Panc1 (cell line): ENCODE results near the gene IRF2. TPM values are rescaled to one million over a fixed set of nuclear protein-coding genes. Genes with fewer than 3 reads are reported as not detected.

Experiments used
- ATAC-seq: fragments of 200-7000 bp; cut with Tn5 transposase; 2 replicates; pipeline ENCODE4 v1.9.1; 2020; ENCODE audit warnings: mild to moderate bottlenecking, moderate library complexity
- BruUV-seq: library from RNA; stranded (reverse); fragments of 400-500 nt; replicated peaks from 2 replicates; lab custom pipeline; 2021; lab: Mats Ljungman, UMichigan
- CTCF ChIA-PET: fragments of 300-600 bp; sonication (Branson Sonifier 250); formaldehyde crosslinking; loops from one replicate; lab custom pipeline; 2022; ENCODE audit warnings: antibody characterized with exemption; lab: Charles Lee
- POLR2A ChIA-PET: fragments of 300-600 bp; sonication (Branson Sonifier 250); formaldehyde crosslinking; loops from one replicate; lab custom pipeline; 2022; ENCODE audit warnings: antibody characterized with exemption; lab: Charles Lee
- DNase-seq: peaks from one replicate; pipeline ENCODE4 v3.0.0-alpha.2; 2010; ENCODE audit warnings: low read depth, low spot score
- H3K27ac ChIP-seq: 2 replicates; pipeline ENCODE4 v1.5.1; 2011; ENCODE audit warnings: mild to moderate bottlenecking, low read length, inconsistent platforms
- H3K27me3 ChIP-seq: fragments of 200-500 bp; sonication (Bioruptor generic); 2 replicates; pipeline ENCODE4 v1.6.0; 2014; ENCODE audit warnings: low read length, inconsistent platforms; ENCODE audit not compliant: control insufficient read depth, insufficient read depth
- H3K36me3 ChIP-seq: fragments of 200-500 bp; sonication (Bioruptor generic); 2 replicates; pipeline ENCODE4 v1.5.1; 2014; ENCODE audit warnings: inconsistent platforms, mild to moderate bottlenecking, low read length, moderate library complexity; ENCODE audit not compliant: control insufficient read depth, insufficient read depth
- H3K4me1 ChIP-seq: 2 replicates; pipeline ENCODE4 v1.5.1; 2011; ENCODE audit warnings: inconsistent platforms, mild to moderate bottlenecking, low read length, moderate library complexity; ENCODE audit not compliant: control insufficient read depth, insufficient read depth
- H3K4me3 ChIP-seq, 2 experiments: 2 replicates each; pipeline ENCODE4 v1.5.1; 2011 to 2012; ENCODE audit warnings: low read depth in 2 of 2, low read length in 2 of 2, mild to moderate bottlenecking in 2 of 2, inconsistent platforms in 1 of 2, moderate library complexity in 1 of 2
- H3K9me3 ChIP-seq: fragments of 200-500 bp; sonication (Bioruptor generic); 2 replicates; pipeline ENCODE4 v1.5.1; 2014; ENCODE audit warnings: low read depth, mild to moderate bottlenecking, inconsistent platforms, low read length, moderate library complexity; ENCODE audit not compliant: control insufficient read depth, insufficient read depth
- POLR2AphosphoS5 ChIP-seq: IDR thresholded peaks from 2 replicates; pipeline ENCODE4 v1.6.1; 2012; ENCODE audit warnings: mild to moderate bottlenecking, low read depth, low read length, moderate library complexity
- SIN3A ChIP-seq: IDR thresholded peaks from 2 replicates; pipeline ENCODE4 v1.6.1; 2012; ENCODE audit warnings: low read depth, mild to moderate bottlenecking, low read length, moderate library complexity, borderline replicate concordance; ENCODE audit not compliant: insufficient read depth
- TCF7L2 ChIP-seq: IDR thresholded peaks from 2 replicates; pipeline ENCODE4 v1.6.1; 2011; ENCODE audit warnings: mild to moderate bottlenecking, low read depth, low read length, inconsistent platforms
- in situ Hi-C: cut with HindIII; loops from 2 replicates; pipeline ENCODE4 v1.10.0; 2016; ENCODE audit warnings: low sequenced_read_pairs, low pct_unique_long_range_greater_than_20kb
- intact Hi-C: fragments of 100-400 bp; cut with micrococcal nuclease; formaldehyde crosslinking; loops from one replicate; pipeline ENCODE4 v1.10.0; 2022; ENCODE audit not compliant: unreplicated experiment
- total RNA-seq: library from RNA; stranded (reverse); gene quantifications from one replicate; pipeline ENCODE4 v1.2.1, GENCODE V29; 2021; ENCODE audit not compliant: unreplicated experiment
- TF ChIP-seq, protein P1 (sequence below): fragments of 450-650 bp; IDR thresholded peaks from 2 replicates; pipeline ENCODE4 v1.5.1; 2017; ENCODE audit warnings: mild to moderate bottlenecking
- TF ChIP-seq, protein P2 (sequence below), 2 experiments: IDR thresholded peaks; 2 replicates each; pipeline ENCODE4 v1.6.1; 2011 to 2012; ENCODE audit warnings: low read depth in 2 of 2, control low read depth in 1 of 2, low read length in 1 of 2, mild to moderate bottlenecking in 1 of 2, moderate library complexity in 1 of 2; ENCODE audit not compliant: insufficient read depth in 1 of 2

The IRF2 gene
- total RNA-seq, 1 experiment from 2014 or later, result 16.2 TPM

DNA sequence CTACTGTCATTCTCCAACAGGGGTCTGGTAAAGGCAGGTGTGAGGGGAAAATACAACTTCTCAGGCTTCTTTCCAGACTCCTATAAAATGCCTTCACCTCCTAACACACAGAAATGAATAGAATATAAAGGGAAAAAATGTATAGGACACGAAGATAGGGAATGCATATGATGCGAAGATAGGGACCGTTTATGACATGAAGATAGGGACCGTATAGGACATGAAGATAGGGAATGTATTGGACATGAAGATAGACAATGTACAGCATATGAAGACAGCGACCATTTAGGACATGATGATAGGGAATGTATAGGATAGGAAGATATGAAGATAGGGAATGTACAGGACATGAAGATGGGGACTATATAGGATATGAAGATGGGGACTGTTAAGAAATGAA lies 10.5 kb downstream of the IRF2 start:
- DNase-seq, result no peak
- no peak overlapping the region for H3K4me3 ChIP-seq
- H3K36me3 ChIP-seq, result no peaks in the 10 kb centered on the region
- in situ Hi-C loops (no loop called here), intact Hi-C loops (no loop called here)
- peaks cover 8% of the 10 kb centered on the region for H3K4me1 ChIP-seq
- no peak overlapping the region for H3K27ac ChIP-seq
- no TSS peak for BruUV-seq
- no peak for ATAC-seq
- POLR2A ChIA-PET, result no interaction called here
- TF ChIP-seq, protein P1, sequence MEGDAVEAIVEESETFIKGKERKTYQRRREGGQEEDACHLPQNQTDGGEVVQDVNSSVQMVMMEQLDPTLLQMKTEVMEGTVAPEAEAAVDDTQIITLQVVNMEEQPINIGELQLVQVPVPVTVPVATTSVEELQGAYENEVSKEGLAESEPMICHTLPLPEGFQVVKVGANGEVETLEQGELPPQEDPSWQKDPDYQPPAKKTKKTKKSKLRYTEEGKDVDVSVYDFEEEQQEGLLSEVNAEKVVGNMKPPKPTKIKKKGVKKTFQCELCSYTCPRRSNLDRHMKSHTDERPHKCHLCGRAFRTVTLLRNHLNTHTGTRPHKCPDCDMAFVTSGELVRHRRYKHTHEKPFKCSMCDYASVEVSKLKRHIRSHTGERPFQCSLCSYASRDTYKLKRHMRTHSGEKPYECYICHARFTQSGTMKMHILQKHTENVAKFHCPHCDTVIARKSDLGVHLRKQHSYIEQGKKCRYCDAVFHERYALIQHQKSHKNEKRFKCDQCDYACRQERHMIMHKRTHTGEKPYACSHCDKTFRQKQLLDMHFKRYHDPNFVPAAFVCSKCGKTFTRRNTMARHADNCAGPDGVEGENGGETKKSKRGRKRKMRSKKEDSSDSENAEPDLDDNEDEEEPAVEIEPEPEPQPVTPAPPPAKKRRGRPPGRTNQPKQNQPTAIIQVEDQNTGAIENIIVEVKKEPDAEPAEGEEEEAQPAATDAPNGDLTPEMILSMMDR, result no peak
- no peak for TF ChIP-seq SIN3A
- TF ChIP-seq, protein P2, sequence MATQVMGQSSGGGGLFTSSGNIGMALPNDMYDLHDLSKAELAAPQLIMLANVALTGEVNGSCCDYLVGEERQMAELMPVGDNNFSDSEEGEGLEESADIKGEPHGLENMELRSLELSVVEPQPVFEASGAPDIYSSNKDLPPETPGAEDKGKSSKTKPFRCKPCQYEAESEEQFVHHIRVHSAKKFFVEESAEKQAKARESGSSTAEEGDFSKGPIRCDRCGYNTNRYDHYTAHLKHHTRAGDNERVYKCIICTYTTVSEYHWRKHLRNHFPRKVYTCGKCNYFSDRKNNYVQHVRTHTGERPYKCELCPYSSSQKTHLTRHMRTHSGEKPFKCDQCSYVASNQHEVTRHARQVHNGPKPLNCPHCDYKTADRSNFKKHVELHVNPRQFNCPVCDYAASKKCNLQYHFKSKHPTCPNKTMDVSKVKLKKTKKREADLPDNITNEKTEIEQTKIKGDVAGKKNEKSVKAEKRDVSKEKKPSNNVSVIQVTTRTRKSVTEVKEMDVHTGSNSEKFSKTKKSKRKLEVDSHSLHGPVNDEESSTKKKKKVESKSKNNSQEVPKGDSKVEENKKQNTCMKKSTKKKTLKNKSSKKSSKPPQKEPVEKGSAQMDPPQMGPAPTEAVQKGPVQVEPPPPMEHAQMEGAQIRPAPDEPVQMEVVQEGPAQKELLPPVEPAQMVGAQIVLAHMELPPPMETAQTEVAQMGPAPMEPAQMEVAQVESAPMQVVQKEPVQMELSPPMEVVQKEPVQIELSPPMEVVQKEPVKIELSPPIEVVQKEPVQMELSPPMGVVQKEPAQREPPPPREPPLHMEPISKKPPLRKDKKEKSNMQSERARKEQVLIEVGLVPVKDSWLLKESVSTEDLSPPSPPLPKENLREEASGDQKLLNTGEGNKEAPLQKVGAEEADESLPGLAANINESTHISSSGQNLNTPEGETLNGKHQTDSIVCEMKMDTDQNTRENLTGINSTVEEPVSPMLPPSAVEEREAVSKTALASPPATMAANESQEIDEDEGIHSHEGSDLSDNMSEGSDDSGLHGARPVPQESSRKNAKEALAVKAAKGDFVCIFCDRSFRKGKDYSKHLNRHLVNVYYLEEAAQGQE (IDR thresholded peaks at IDR 0.05; ENCODE audit: insufficient read depth in 1 of 2, low read depth in 2 of 2, low read length in 1 of 2), result no peak
- TF ChIP-seq POLR2AphosphoS5, result no peak
- no peak for TF ChIP-seq TCF7L2
- CTCF ChIA-PET, result no interaction called here
- H3K9me3 ChIP-seq, result no peaks in the 10 kb centered on the region
- no peaks in the 10 kb centered on the region for H3K27me3 ChIP-seq

DNA sequence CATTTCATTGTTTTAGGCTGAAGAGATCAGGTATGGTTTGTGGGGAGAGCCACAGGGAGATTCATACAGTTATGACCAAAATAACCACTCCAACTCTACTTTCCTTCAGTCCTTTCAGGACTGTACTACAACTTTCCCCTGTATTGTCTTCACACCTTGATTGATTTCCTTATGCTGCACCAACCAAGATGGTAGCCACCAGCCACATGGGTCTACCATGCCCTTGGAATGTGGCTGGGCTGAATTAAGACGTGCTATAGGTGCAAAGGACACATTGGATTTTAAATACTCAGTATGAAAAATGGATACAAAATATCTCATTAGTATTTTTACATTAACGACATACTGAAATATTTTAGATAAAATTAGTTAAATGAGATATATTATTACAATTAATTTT lies 11.2 kb downstream of the IRF2 start:
- POLR2A ChIA-PET, result no interaction called here
- intact Hi-C loops, result no loop called here

More for the DNA sequence above, 11.2 kb downstream of the IRF2 start:
- DNase-seq (no peak), ATAC-seq (no peak)
- CTCF ChIA-PET, result no interaction called here
- no peak overlapping the region for H3K27ac ChIP-seq
- peaks cover 8% of the 10 kb centered on the region for H3K4me1 ChIP-seq
- no peaks in the 10 kb centered on the region for H3K36me3 ChIP-seq
- BruUV-seq, result no TSS peak
- TF ChIP-seq, protein P2 (IDR thresholded peaks at IDR 0.05; ENCODE audit: insufficient read depth in 1 of 2, low read depth in 2 of 2, low read length in 1 of 2), result no peak
- TF ChIP-seq POLR2AphosphoS5, result no peak
- no peak for TF ChIP-seq TCF7L2
- TF ChIP-seq, protein P1, result no peak
- no peak for TF ChIP-seq SIN3A
- no peaks in the 10 kb centered on the region for H3K9me3 ChIP-seq
- H3K4me3 ChIP-seq, result no peak overlapping the region
- H3K27me3 ChIP-seq, result no peaks in the 10 kb centered on the region
- in situ Hi-C loops, result no loop called here
